Uterus (tissue), 2 donors: ENCODE measurements around the gene FGF11.

Source experiments
- POLR2A ChIP-seq, 2 donors: fragments of 450-650 bp; IDR thresholded peaks; one replicate each; pipeline ENCODE4 v1.6.1; 2016; ENCODE audit warnings: antibody characterized with exemption in 2 of 2, mild to moderate bottlenecking in 1 of 2, moderate library complexity in 1 of 2
- TF ChIP-seq, protein P1 (sequence below), 4 experiments: fragments of 200-600 bp in 2 of 4; fragments of 450-650 bp in 2 of 4; sonication (generic) in 2 of 4; IDR thresholded peaks; one replicate each; pipeline ENCODE4 v1.5.1; 2016 to 2019; ENCODE audit warnings: antibody characterized with exemption in 4 of 4, mild to moderate bottlenecking in 2 of 4, moderate library complexity in 1 of 4

GRCh38 chr17:7413346-7413985, 25.8 kb upstream of the FGF11 start:
- TF ChIP-seq POLR2A (IDR thresholded peaks at IDR 0.05), result no peak
- TF ChIP-seq, protein P1, sequence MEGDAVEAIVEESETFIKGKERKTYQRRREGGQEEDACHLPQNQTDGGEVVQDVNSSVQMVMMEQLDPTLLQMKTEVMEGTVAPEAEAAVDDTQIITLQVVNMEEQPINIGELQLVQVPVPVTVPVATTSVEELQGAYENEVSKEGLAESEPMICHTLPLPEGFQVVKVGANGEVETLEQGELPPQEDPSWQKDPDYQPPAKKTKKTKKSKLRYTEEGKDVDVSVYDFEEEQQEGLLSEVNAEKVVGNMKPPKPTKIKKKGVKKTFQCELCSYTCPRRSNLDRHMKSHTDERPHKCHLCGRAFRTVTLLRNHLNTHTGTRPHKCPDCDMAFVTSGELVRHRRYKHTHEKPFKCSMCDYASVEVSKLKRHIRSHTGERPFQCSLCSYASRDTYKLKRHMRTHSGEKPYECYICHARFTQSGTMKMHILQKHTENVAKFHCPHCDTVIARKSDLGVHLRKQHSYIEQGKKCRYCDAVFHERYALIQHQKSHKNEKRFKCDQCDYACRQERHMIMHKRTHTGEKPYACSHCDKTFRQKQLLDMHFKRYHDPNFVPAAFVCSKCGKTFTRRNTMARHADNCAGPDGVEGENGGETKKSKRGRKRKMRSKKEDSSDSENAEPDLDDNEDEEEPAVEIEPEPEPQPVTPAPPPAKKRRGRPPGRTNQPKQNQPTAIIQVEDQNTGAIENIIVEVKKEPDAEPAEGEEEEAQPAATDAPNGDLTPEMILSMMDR (IDR thresholded peaks at IDR 0.05), result no peak
